GM15510 (cell line): Measurements from ENCODE around the gene CFAP47.

Source experiments
- POLR2A ChIP-seq: IDR thresholded peaks from 3 replicates; pipeline ENCODE4 v1.6.1; 2011; ENCODE audit warnings: borderline replicate concordance; ENCODE audit not compliant: insufficient read length; ENCODE audit errors: extremely low read depth

Gene CFAP47

DNA sequence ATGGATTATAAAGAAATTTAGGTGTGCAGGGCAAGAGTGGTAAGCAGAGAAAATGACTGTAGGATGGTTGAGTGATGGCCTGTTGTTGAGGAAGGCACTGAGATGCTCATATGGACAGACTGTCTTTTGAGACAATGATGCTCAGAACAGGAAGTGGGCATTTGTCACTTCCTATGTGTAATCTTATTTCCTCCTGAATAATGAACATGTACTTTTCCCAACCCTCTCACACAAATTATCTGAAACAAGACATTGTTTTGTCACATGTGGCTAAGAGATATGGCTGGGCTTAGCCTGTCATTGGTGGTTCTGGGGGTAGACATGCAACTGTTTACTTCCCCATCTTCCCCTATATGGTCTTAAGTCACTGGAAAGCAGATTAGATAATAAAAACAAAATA, 240.5 kb downstream of the CFAP47 start:
- no peak for TF ChIP-seq POLR2A

DNA sequence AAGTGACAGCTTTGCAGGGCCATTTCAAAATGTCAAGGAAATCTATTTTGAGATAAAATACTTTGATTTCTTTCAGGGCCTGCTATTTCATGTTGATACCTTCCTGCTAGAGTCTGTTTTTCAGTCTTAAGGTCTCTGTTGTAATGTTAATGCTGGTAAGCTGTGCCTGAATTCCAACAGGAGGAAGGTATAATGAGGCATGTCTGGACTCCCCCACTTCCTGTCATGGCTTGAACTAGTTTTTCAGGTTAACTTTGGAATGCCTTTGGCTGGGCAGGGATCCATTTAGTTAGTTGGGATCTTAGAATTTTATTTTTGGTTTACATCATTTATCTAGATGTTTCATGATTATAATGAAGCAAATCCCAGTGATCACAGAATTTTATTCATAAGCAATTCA, 279.0 kb downstream of the CFAP47 start:
- TF ChIP-seq POLR2A = no peak

DNA sequence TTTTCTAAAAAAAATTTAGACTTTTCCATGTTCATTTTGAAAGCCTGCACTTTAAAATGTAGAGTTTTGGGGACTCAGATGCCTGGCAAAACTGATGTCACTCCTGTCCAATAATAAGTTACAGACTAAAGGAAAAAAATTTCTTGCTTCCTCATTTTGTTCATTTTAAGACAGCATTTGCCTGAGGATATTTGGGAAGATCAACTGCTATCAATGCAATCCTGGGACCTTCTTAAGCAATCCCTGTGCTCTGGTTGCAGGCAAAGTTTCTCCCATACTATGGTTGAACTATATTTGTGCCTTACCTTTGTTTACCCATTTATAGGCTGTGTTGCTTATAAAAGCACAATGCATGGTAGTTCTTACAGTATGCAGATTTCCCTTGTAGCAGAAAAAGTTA, 280.4 kb downstream of the CFAP47 start:
- no peak for TF ChIP-seq POLR2A

DNA sequence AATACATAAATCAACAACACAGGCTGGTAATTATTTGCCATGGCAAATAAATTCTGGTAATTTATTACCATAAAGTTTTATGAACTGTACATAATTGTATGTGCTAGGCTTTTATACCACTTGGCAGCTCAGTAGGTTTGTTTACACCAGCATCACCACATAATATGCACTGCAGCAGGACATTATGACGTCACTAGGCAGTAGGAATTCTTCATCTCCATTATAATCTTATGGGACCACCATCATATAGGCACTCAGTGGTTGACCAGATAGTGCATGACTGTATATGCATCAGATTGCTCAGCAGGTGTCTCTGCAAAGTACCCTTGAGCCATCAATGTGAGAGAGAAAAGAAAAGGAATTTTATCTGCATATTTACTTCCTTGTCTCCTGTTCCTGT, 295.4 kb downstream of the CFAP47 start:
- TF ChIP-seq POLR2A = no peak

DNA sequence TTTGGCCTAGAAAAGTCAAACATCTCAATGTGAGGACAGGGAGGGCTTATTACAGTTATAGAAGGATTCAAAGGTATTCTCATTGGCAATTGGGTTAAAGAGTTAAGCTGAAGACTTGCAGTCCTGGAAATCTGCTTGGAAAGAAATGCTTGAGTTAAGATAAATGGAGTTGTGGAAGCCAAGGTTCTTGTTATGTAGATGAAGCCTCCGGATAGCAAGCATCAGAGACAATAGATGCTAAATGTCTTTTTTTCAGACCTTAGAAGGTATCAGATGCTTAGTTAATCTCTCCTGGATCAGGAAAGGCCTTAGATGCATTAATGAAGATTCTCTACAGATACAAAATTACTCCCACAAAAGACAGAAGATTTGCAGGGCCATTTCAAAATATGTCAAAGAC, 299.3 kb downstream of the CFAP47 start:
- TF ChIP-seq POLR2A = no peak

DNA sequence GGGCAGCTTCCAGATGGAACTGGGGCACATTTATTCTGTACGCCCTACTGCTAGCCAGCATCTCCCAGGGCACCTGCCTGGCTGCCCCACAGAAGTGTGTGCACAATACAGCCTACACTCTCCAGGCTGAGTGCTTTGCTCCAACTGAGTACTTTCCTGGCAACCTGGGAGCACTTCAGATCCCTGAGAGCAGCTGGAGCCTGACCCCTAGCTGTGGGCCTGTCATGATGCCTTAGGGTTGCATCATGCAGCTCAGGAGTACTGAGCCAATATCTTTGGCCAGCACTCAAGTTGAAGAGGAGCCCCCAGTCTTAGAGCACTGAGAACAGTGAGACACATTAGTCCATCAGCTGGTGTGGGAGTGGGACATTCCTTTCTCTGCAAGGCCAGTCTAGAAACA, 321.9 kb downstream of the CFAP47 start:
- no peak for TF ChIP-seq POLR2A

DNA sequence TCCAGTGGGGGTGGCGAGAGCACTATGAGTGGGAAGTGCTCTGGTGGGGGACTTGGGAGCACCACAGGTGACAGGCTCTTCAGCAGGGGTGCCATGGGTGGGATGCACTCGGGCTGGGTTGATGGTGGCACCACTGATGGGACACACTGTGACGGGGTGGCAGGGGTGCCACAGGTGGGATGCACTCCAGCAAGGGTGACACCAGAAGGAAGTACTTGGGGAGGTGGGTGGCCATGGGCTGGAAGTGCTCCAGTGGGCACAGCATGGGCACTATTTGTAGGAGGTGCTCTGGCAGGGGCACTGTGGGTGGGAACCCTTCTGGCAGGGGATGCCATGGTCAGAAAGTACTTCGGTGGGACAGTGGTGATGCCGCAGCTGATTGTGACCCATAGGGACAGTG, 346.6 kb downstream of the CFAP47 start:
- TF ChIP-seq POLR2A = no peak

DNA sequence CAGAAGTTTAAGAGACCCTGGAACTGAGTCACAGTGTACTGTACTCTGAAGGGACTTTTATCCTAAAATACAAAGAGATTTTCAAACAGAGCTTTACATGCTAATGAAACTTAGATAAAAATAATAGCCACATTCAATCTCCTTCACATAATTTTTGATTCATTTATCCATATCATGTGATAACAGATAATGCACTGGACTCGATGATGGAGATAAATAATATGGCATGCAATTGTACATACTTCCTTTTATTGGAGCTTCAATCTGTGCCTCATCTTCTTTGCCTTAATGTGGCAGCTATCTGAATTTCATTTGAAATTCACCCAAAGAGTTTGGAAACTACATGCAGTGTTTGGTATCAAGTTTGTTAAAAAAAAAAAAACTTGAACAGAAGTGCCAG, 390.6 kb downstream of the CFAP47 start:
- TF ChIP-seq POLR2A = no peak

DNA sequence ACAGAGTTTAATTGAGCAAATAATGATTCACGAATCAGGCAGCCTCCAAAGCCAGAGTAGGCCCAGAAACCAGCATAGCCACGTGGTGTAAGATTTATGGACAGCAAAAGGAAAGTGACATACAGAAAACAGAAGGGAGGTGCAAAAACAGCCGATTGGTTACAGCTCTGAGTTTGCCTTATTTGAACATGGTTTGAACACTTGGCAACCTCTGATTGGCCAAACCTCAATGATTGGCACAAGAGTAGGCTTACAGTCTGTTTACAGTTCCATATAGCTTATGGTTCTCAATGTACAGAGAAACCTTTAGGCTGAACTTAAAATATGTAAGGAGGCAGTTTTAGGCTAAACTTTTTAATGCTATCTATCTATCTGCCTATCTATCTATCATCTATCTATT, 394.8 kb downstream of the CFAP47 start:
- no peak for TF ChIP-seq POLR2A

DNA sequence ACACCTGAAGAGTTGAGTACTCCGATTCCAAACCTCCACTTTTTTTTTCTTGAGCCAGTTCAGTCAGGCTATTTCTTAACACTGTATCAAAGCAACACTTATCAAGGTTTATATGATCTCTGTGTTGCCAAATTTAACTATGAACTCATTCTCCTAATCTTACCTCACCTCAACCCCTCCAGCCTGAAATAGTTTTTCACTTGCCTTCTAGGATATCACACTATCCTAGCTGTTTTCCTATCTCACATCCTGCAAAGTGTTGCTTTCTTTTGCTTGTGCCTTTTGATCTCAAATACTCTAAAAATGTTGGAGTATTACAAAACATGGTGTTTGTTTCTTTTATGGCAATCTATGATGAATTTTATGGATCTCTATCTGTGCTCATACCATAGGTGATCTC, 415.0 kb downstream of the CFAP47 start:
- TF ChIP-seq POLR2A = no peak

DNA sequence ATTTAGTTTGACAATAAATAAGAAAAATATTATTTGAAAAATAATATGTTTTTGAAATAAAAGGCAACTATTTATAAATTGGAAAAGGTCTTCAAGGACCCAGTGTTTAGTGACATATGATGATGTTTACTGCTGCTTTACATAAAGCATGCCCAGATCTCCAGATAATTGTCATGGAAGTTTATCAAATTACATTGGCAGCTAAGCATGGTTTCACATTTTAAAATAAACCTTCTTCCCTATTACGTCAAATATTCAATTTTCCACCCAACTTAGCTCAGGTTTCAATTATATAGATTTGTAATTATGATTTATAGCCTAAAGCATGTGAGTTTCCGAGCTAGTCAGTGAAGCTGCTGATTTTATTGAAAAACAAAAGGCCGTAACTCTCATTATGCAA, 417.2 kb downstream of the CFAP47 start:
- TF ChIP-seq POLR2A = no peak

DNA sequence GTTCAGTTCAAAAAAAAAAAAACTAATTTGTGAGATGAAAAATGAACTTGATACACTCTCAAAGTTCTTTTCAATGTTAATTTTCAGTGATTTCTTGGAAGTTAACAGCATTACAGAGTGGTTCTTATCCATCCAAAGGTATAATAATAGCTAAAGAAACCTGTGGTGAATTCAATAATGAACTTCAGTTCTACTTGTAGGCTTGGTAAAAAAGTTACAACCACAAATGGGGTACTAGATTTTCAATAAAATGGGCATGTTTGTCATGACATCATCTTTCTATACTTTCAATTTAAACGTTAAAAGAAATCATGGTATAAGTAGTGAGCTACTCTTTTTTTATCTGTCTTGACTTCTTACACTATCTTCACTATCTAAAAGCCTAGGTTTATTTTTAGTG, 424.8 kb downstream of the CFAP47 start:
- TF ChIP-seq POLR2A = no peak

DNA sequence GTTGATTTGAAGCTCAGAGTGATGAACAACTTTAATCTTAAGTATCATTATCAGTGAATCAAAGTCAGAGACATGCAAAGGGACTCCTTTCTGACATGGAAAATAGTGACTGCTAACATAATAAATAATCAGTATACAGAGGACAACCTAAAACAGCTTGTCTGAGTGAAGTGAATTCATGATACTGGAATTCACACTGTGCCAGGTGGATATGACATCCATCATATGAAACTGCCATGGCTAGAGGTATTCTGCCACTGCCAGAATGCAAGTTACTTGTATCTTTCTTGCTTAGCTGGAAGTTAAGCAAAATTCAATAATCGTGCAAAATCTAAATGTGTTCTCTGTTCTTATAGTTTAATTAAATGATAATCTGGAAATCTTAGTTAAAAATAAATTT, 429.0 kb downstream of the CFAP47 start:
- TF ChIP-seq POLR2A = no peak

DNA sequence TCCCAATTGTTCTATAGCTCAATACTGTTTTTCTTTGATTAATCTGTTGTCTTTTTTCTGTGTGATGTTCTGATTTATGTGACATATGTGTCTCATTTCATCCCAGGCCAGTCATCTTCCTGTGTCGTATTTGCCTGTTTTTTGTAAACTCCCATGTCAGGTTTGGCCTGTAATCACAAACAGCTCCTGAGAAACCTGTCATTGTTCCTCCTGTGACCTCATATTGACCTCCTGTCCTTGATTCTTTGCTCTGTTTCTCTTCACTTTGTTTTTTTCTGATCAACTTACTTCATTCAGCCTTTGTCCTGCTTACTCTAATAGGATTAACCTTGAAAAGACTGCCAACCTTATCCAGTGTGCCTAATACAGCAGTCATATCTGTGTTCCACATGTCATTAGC, 438.3 kb downstream of the CFAP47 start:
- TF ChIP-seq POLR2A = no peak

DNA sequence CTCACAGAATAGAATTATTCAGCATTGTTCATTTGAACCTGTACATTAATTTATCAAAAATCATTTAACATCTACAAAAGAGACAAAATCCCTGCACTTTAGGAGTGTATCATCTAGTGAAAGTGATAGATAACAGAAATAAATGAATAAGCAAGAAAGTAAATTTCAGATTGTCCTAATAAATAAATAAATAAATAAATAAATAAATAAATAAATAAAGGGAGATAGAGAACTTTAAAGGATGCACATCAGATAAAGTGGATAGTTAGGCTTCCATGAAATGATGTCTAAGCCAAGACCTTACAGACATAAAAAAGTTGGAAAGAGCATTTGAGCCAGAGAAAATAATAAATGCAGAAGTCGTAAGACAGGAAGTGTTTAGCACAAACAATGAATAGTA, 444.7 kb downstream of the CFAP47 start:
- no peak for TF ChIP-seq POLR2A

DNA sequence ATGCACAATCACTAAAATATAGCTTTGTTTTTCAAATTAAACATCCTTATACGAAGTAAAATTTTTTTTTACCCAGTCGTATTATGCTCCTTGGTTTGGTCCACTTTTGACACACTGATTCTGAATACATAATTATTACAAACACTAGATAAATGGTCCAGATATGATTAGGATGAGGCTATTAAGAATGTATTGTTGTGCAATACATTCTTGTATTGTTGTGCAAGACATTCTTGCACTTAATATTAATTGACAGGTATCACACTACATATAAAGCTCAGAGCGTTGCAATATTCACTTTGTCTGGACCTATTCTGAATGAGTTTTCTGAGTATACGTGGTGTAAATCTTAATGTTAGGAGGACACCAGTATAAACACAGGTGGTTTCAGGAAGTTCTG, 464.0 kb downstream of the CFAP47 start:
- no peak for TF ChIP-seq POLR2A

DNA sequence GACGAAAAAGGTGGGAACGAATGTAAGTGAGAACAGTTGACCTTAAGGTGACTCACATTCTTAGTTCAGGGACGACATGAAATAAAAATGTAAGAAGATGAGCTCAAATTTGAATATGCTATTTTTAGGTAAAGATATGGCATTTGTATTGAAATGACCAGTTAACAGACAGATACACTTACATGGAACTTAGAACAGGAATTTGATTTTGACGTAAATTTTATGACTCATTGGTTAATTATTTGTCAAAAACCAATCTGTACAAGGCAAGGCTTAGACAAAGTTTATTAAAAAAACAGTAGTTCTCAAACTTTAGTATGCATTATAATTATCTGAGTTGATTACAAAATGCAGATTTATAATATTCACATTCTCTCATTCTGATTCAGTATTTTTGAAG, 469.4 kb downstream of the CFAP47 start:
- no peak for TF ChIP-seq POLR2A
